ENCODE data around the gene ZYX. TPM values are rescaled to one million over a fixed set of nuclear protein-coding genes. Genes with fewer than 3 reads are reported as not detected.

Gene ZYX
- total RNA-seq, 1 experiment from 2014 or later = 237 TPM

- Mint-ChIP-seq H3K36me3 (ENCODE audit: insufficient read depth in 1 of 3, low read depth in 3 of 3) (peaks cover 30 to 64% (median 46%) of the 10 kb centered on the region in 3 experiments), H3K27me3 (ENCODE audit: low read depth) (peaks cover 12% of the 10 kb centered on the region), H3K27ac (peak overlapping the region in 1 of 3 experiments; percentile 28; a peak in 1 of 7 replicates), H3K4me3 (no peak overlapping the region), H3K4me1 (peaks cover 20 to 26% of the 10 kb centered on the region in 2 experiments), H3K9me3 (no peaks in the 10 kb centered on the region)
- Histone ChIP-seq H3K23ac (ENCODE audit: insufficient read length, low read depth, low read length) (no peak overlapping the region), H2BK5ac (ENCODE audit: insufficient read length, low read length) (no peak overlapping the region), H3K56ac (ENCODE audit: insufficient read length, low read depth, low read length) (no peak overlapping the region), H2BK20ac (ENCODE audit: low read depth, low read length, poor library complexity, severe bottlenecking) (no peak overlapping the region), H4K20me1 (ENCODE audit: control insufficient read depth, insufficient read depth, insufficient read length) (no peaks in the 10 kb centered on the region), H3K27ac (ENCODE audit: insufficient read length, low read depth, low read length) (no peak overlapping the region), H3T11ph (ENCODE audit: low read length) (no peak overlapping the region), H3K4me1 (ENCODE audit: insufficient read depth, low read length) (no peaks in the 10 kb centered on the region), H3K9ac (ENCODE audit: extremely low read depth, insufficient read length, low read length) (no peak overlapping the region), H3K4me2 (ENCODE audit: insufficient read depth, insufficient read length, low read length) (no peak overlapping the region), H2BK15ac (ENCODE audit: low read depth, low read length) (no peak overlapping the region), H3K4ac (ENCODE audit: low read depth, low read length) (no peak overlapping the region), H2BK12ac (ENCODE audit: insufficient read length, low read depth, low read length) (no peak overlapping the region), H4K91ac (ENCODE audit: insufficient read length, low read depth, low read length) (no peak overlapping the region), H4K5ac (ENCODE audit: insufficient read length, low read depth, low read length) (no peak overlapping the region), H2BK120ac (ENCODE audit: low read depth, low read length, poor library complexity, severe bottlenecking) (no peak overlapping the region), H3K14ac (ENCODE audit: insufficient read depth, low read length) (no peak overlapping the region), H4K8ac (replicated peaks; ENCODE audit: insufficient read length, low read depth, low read length) (no peak overlapping the region), H3K23me2 (ENCODE audit: insufficient read length, low read depth, low read length, poor library complexity, severe bottlenecking) (no peaks in the 10 kb centered on the region), H3K79me1 (ENCODE audit: insufficient read depth, low read depth, low read length, poor library complexity, severe bottlenecking) (no peaks in the 10 kb centered on the region), H3K18ac (ENCODE audit: insufficient read length, low read depth, low read length) (no peak overlapping the region), H2AK5ac (ENCODE audit: insufficient read length, low read length) (no peak overlapping the region), H3K79me2 (ENCODE audit: insufficient read depth, low read length) (no peaks in the 10 kb centered on the region), H3K9me3 (ENCODE audit: control insufficient read depth, low read depth, low read length) (no peaks in the 10 kb centered on the region), H2AFZ (ENCODE audit: low read length) (no peak overlapping the region), H3K27me3 (ENCODE audit: insufficient read depth, low read length) (no peaks in the 10 kb centered on the region; the same call in 1 of the 2 replicates)
- TF ChIP-seq CTCF (conservative IDR thresholded peaks at IDR 0.05) = no peak
- DNase-seq = no peak
- no CpG with 5 or more reads among the region's 13 CpGs for WGBS (ENCODE audit: extremely low coverage, insufficient read length, low lambda C conversion rate)
These were observed 24.6 kb upstream of the ZYX start for GRCh38 chr7:143356414-143357050.
